TTC549 (cell line): Measurements from ENCODE around the gene CFAP53.

Experiments
- FAIRE-seq: peaks from 2 replicates; lab custom pipeline; 2012; peaks lifted over from hg19 to GRCh38; lab: Jason Lieb, UNC

Gene CFAP53

DNA sequence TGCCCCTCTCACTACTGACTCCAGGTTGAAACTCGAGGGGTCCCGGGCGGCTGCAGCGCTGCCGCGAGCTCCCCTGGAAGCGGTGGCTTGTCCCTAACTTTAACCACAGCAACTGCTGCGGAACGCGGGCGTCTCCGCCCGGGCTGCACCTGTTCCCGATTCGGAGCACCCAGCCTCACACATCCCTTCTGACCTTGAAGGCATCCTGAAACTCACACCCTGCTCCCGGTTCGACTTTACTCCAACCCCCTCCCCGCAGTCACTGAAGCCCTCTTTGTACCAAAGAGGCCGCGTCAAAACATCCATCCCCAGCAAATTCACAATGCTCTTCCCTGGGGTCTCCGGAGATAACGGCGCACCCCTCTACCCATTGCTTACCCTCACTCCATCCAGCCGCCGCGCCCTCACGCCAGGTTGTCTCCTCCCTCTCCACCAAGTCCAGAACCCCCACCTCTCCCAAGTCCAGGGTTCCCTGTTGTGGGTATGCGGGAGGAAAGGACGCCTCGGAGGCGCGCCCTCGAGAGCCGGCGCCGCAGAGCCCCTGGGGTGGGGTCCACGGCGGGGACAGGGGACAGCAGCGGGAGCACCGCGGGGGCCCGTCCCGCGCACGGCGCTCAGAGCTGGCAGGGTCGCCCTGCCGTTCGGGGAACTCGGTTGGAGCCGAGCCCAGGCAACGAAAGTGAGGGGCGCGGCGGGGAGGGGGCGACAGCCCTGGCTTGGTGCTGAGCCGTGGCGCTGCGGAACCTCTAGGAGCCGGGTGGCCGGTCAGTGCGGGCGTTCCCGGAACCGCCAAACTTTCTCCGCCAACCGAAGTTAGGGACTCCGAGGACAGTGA, 72.3 kb downstream of the CFAP53 start:
- FAIRE-seq, result no peak

DNA sequence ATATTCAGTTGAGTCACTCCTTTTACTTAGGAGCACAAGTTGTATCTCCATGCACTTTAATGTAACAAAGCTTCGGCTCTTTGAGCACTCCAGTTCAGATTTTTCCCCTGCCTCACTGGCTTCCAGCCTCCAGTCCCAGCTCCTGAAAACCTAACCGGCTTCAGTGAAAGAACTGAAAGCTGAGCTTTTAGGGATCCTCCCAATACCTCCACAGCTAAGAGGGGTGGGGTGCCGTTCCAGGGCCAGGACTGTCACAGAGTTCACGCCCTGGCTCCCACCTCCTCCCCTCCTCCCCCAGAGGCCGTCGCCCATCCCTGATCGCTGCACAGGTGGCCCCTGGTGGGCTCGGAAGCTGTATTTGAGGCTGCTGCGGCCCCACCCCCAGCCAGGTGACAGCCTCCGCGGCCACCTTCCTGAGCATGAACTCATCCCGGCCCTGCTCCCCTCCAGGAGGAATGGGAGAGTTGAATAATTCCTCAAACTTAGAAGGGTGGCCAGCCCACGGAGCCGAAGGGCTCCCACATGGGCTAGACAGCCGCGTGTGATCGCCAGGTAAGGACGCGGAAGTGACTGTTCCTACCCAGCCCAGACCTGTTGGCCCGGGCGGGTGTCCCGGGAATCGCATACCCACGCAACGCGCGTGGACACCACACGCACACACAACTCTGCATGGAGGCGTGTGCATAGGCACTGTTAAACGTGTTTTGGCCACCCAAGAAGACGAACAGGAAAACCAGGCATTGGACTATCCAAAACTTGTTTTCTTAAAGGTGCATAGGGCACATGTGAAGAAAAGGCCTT, 73.1 kb downstream of the CFAP53 start:
- FAIRE-seq, result no peak

- no peak for FAIRE-seq
These were observed 75.4 kb downstream of the CFAP53 start for GRCh38 chr18:50190926-50191325.

- FAIRE-seq, result no peak
These were observed 76.1 kb downstream of the CFAP53 start for GRCh38 chr18:50190236-50190635.

- FAIRE-seq, result no peak
These were observed 77.1 kb downstream of the CFAP53 start for GRCh38 chr18:50189160-50189559.

GRCh38 chr18:50188652-50189051, 77.6 kb downstream of the CFAP53 start:
- no peak for FAIRE-seq

GRCh38 chr18:50187659-50188058, 78.6 kb downstream of the CFAP53 start:
- FAIRE-seq, result no peak

DNA sequence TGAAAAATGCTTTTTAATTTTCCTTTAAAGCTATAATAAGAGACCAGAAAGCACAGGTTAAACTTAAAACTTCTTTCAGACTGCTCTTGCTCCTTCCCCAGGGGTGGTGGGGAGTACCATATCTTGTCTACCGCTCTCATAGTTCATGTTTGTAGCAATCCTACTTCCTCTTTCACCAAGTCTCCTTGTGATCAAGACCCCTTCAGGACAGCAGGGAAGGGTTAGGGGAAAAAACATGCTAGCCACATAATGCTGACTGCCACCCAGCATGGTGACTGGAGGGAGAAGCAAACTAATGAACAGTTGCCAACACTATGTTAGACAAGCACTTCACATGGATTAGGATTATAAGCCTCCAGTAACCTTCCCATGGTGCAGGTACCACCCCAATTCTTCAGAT, 79.9 kb downstream of the CFAP53 start:
- no peak for FAIRE-seq

DNA sequence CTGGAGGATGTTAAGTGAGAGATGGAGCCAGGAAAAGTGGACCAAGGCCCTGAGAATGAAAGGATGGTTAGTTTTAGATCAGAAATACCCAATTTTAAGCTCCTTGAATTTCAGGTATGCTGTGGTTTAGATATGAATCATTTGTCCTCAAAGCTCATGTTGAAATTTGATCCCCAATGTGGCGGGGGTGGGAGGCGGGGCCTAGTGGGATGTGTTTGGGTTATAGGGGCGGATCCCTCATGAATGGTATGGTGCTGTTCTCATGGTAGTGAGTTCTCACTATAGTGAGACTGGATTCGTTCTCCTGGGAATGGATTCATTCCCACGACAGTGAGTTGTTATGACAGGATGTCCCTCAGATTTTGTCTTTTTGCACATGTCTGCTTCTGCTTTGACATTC, 82.7 kb downstream of the CFAP53 start:
- no peak for FAIRE-seq

- no peak for FAIRE-seq
These were observed 83.8 kb downstream of the CFAP53 start for GRCh38 chr18:50182511-50182910.

- no peak for FAIRE-seq
These were observed 84.7 kb downstream of the CFAP53 start for GRCh38 chr18:50181590-50181989.

DNA sequence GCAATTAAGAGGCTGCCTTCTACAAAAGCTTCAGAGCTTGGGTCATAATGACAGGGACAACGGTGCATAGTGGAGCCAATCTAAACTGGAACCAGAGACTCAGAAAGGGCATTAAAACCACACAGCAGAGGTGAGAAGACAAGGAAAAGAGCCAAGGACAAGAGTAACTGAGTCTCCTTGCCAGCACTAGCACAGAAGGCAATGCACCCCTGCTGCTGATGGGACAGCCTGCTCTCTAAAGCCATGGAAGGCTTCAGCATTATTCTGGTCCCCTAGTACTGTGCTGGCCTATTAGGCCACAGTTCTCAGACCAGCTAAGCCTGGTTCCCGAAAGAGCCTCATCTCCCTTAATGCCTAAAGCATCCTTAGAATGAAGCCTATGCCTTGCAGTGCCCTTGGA, 86.8 kb downstream of the CFAP53 start:
- no peak for FAIRE-seq

- no peak for FAIRE-seq
These were observed 88.9 kb downstream of the CFAP53 start for GRCh38 chr18:50177294-50177992.
